ENCODE data around the gene DHRS7B. TPM values are rescaled to one million over a fixed set of nuclear protein-coding genes. Genes with fewer than 3 reads are reported as not detected.
A peak's percentile ranks its signal among the peaks of the same experiment; 100 is the strongest.
"Not testable (repeated sequence)": the region's sequence is repeated elsewhere in the genome, so short reads cannot be mapped to it uniquely, and the experiment has no call there.

The DHRS7B gene
- total RNA-seq, 8 experiments from 2014 or later, result 8.3 to 49.4 (median 18.3) TPM

- Histone ChIP-seq H3K4me1 (replicated peaks in 1 of 2) (peaks cover 0 to 6% of the 10 kb centered on the region in 2 donors), H3K27ac (no peak overlapping the region), H3K4me3 (no peak overlapping the region)
- WGBS, 10 experiments, result 44 to 100% (median 79%) methylated on average over 1 to 3 of the region's 3 CpGs; no CpG with 5 or more reads in 2 of the 10 experiments
- in situ Hi-C loops (cut with MboI; ENCODE audit: low pct_unique_long_range_greater_than_20kb in 2 of 9, low sequenced_read_pairs in 9 of 9, unreplicated experiment in 9 of 9), result no loop called here
- no peak for ATAC-seq (replicated peaks in 6 of 8)
Measured at GRCh38 chr17:21095735-21096134, 31.0 kb upstream of the DHRS7B start.

GRCh38 chr17:21096874-21097273 is 29.9 kb upstream of the DHRS7B start:
- 60 to 100% (median 86%) methylated on average over 1 of the region's 2 CpGs; no CpG with 5 or more reads in 7 of the 10 experiments for WGBS, 10 experiments
- Histone ChIP-seq H3K4me1 (replicated peaks in 1 of 2) (peaks cover 0 to 4% of the 10 kb centered on the region in 2 donors), H3K4me3 (no peak overlapping the region), H3K27ac (no peak overlapping the region)
- no peak for ATAC-seq (replicated peaks in 6 of 8)
- in situ Hi-C loops (cut with MboI; ENCODE audit: low pct_unique_long_range_greater_than_20kb in 2 of 9, low sequenced_read_pairs in 9 of 9, unreplicated experiment in 9 of 9), result no loop called here

GRCh38 chr17:21098934-21099689 is 27.7 kb upstream of the DHRS7B start:
- Histone ChIP-seq H3K27ac (peak overlapping the region in 1 of 2 donors; percentile 30), H3K4me1 (replicated peaks in 1 of 2) (peaks cover 0 to 4% of the 10 kb centered on the region in 2 donors), H3K4me3 (peak overlapping the region; percentile 38 to 49 (median 42))
- 0 to 2% (median 1%) methylated on average over 9 to 25 of the region's 29 CpGs; no CpG with 5 or more reads in 1 of the 10 experiments for WGBS, 10 experiments
- in situ Hi-C loops (cut with MboI; ENCODE audit: low pct_unique_long_range_greater_than_20kb in 2 of 9, low sequenced_read_pairs in 9 of 9, unreplicated experiment in 9 of 9), result no loop called here
- peak; percentile 95 to 100 (median 98) for ATAC-seq (replicated peaks in 6 of 8)

- no peak overlapping the region for H3K4me3 ChIP-seq
Measured at GRCh38 chr17:21100636-21101035, 26.1 kb upstream of the DHRS7B start.

GRCh38 chr17:21104608-21105007 is 22.2 kb upstream of the DHRS7B start:
- no peak overlapping the region for H3K27ac ChIP-seq
- ATAC-seq (replicated peaks in 6 of 8), result no peak
- no peak overlapping the region for H3K4me3 ChIP-seq
- 38 to 100% (median 79%) methylated on average over 1 to 7 of the region's 7 CpGs; no CpG with 5 or more reads in 2 of the 10 experiments for WGBS, 10 experiments
- H3K4me1 ChIP-seq (replicated peaks in 1 of 2), result peaks cover 17 to 20% of the 10 kb centered on the region in 2 donors
- in situ Hi-C loops (cut with MboI; ENCODE audit: low pct_unique_long_range_greater_than_20kb in 2 of 9, low sequenced_read_pairs in 9 of 9, unreplicated experiment in 9 of 9), result no loop called here

More at GRCh38 chr17:21100636-21101035, 26.1 kb upstream of the DHRS7B start:
- Histone ChIP-seq H3K4me1 (replicated peaks in 1 of 2) (peaks cover 4 to 5% of the 10 kb centered on the region in 2 donors), H3K27ac (no peak overlapping the region)
- WGBS, 10 experiments, result 0 to 100% (median 56%) methylated on average over 1 to 2 of the region's 2 CpGs; no CpG with 5 or more reads in 2 of the 10 experiments
- ATAC-seq (replicated peaks in 6 of 8), result peak in 1 of 8 experiments; percentile 1
- in situ Hi-C loops (cut with MboI; ENCODE audit: low pct_unique_long_range_greater_than_20kb in 2 of 9, low sequenced_read_pairs in 9 of 9, unreplicated experiment in 9 of 9), result no loop called here

GRCh38 chr17:21105064-21105894 is 21.5 kb upstream of the DHRS7B start:
- WGBS, 10 experiments, result 29 to 85% (median 61%) methylated on average over 1 to 3 of the region's 5 CpGs; no CpG with 5 or more reads in 2 of the 10 experiments
- Histone ChIP-seq H3K27ac (no peak overlapping the region), H3K4me1 (replicated peaks in 1 of 2) (peaks cover 20 to 21% of the 10 kb centered on the region in 2 donors), H3K4me3 (no peak overlapping the region)
- peak in 4 of 8 experiments; percentile 26 to 65 (median 52) for ATAC-seq (replicated peaks in 6 of 8)
- in situ Hi-C loops (cut with MboI; ENCODE audit: low pct_unique_long_range_greater_than_20kb in 2 of 9, low sequenced_read_pairs in 9 of 9, unreplicated experiment in 9 of 9), result no loop called here

GRCh38 chr17:21106316-21106715 is 20.4 kb upstream of the DHRS7B start:
- Histone ChIP-seq H3K4me1 (replicated peaks in 1 of 2) (peaks cover 20 to 21% of the 10 kb centered on the region in 2 donors), H3K4me3 (no peak overlapping the region), H3K27ac (no peak overlapping the region)
- in situ Hi-C loops (cut with MboI; ENCODE audit: low pct_unique_long_range_greater_than_20kb in 2 of 9, low sequenced_read_pairs in 9 of 9, unreplicated experiment in 9 of 9), result no loop called here
- 18 to 100% (median 91%) methylated on average over 1 to 3 of the region's 3 CpGs; no CpG with 5 or more reads in 4 of the 10 experiments for WGBS, 10 experiments
- no peak for ATAC-seq (replicated peaks in 6 of 8)

- in situ Hi-C loops (cut with MboI; ENCODE audit: low pct_unique_long_range_greater_than_20kb in 2 of 9, low sequenced_read_pairs in 9 of 9, unreplicated experiment in 9 of 9); H3K27ac ChIP-seq; H3K4me3 ChIP-seq: not testable (repeated sequence)
- 9 to 93% (median 39%) methylated on average over 3 to 6 of the region's 7 CpGs; no CpG with 5 or more reads in 4 of the 10 experiments for WGBS, 10 experiments
- H3K4me1 ChIP-seq (replicated peaks in 1 of 2), result peaks cover 20 to 21% of the 10 kb centered on the region in 2 donors
- peak in 5 of 8 experiments; percentile 13 to 62 (median 33) for ATAC-seq (replicated peaks in 6 of 8)
Measured at GRCh38 chr17:21107067-21107650, 19.6 kb upstream of the DHRS7B start.

- no peak for ATAC-seq (replicated peaks in 6 of 8)
- H3K4me1 ChIP-seq (replicated peaks in 1 of 2), result peaks cover 20 to 21% of the 10 kb centered on the region in 2 donors
- no peak overlapping the region for H3K4me3 ChIP-seq
- in situ Hi-C loops (cut with MboI; ENCODE audit: low pct_unique_long_range_greater_than_20kb in 2 of 9, low sequenced_read_pairs in 9 of 9, unreplicated experiment in 9 of 9), result no loop called here
- H3K27ac ChIP-seq, result no peak overlapping the region
- WGBS, 10 experiments, result 33 to 100% (median 52%) methylated on average over 1 to 3 of the region's 3 CpGs; no CpG with 5 or more reads in 1 of the 10 experiments
Measured at GRCh38 chr17:21108651-21109050, 18.1 kb upstream of the DHRS7B start.

GRCh38 chr17:21113049-21113690 is 13.6 kb upstream of the DHRS7B start:
- in situ Hi-C loops (cut with MboI; ENCODE audit: low pct_unique_long_range_greater_than_20kb in 2 of 9, low sequenced_read_pairs in 9 of 9, unreplicated experiment in 9 of 9), result no loop called here
- 43 to 100% (median 63%) methylated on average over 1 to 5 of the region's 5 CpGs for WGBS, 10 experiments
- H3K4me3 ChIP-seq, result no peak overlapping the region
- peak in 3 of 8 experiments; percentile 21 to 87 (median 43) for ATAC-seq (replicated peaks in 6 of 8)
- H3K27ac ChIP-seq, result no peak overlapping the region
- H3K4me1 ChIP-seq (replicated peaks in 1 of 2), result peaks cover 3 to 8% of the 10 kb centered on the region in 2 donors

GRCh38 chr17:21113716-21114115 is 13.0 kb upstream of the DHRS7B start:
- H3K27ac ChIP-seq, result no peak overlapping the region
- H3K4me3 ChIP-seq, result no peak overlapping the region
- H3K4me1 ChIP-seq (replicated peaks in 1 of 2), result peaks cover 3 to 8% of the 10 kb centered on the region in 2 donors
- in situ Hi-C loops (cut with MboI; ENCODE audit: low pct_unique_long_range_greater_than_20kb in 2 of 9, low sequenced_read_pairs in 9 of 9, unreplicated experiment in 9 of 9), result no loop called here
- WGBS, 10 experiments, result 0 to 89% (median 60%) methylated on average over 1 of the region's 1 CpG; no CpG with 5 or more reads in 5 of the 10 experiments
- ATAC-seq (replicated peaks in 6 of 8), result no peak

GRCh38 chr17:21114791-21115190 is 12.0 kb upstream of the DHRS7B start:
- H3K27ac ChIP-seq; H3K4me1 ChIP-seq (replicated peaks in 1 of 2); in situ Hi-C loops (cut with MboI; ENCODE audit: low pct_unique_long_range_greater_than_20kb in 2 of 9, low sequenced_read_pairs in 9 of 9, unreplicated experiment in 9 of 9); H3K4me3 ChIP-seq; ATAC-seq (replicated peaks in 6 of 8): not testable (repeated sequence)
- WGBS, 10 experiments, result 0 to 100% (median 60%) methylated on average over 1 to 4 of the region's 4 CpGs; no CpG with 5 or more reads in 3 of the 10 experiments

All from motor neuron (in vitro differentiated cells).